ENCODE measurements around the gene KIF16B. TPM values are rescaled to one million over a fixed set of nuclear protein-coding genes. Genes with fewer than 3 reads are reported as not detected.

KIF16B gene
- total and polyA plus RNA-seq, 10 of the 15 experiments (the other 5 are each of a cell fraction or from before 2014, with no cell fraction given), result 0.21 to 5.2 (median 3.0) TPM

GRCh38 chr20:16538779-16539178, 34.5 kb downstream of the KIF16B start (continued):
- TF ChIP-seq RELB (IDR thresholded peaks at IDR 0.05; ENCODE audit: low read depth), result no peak
- TF ChIP-seq, protein P1, sequence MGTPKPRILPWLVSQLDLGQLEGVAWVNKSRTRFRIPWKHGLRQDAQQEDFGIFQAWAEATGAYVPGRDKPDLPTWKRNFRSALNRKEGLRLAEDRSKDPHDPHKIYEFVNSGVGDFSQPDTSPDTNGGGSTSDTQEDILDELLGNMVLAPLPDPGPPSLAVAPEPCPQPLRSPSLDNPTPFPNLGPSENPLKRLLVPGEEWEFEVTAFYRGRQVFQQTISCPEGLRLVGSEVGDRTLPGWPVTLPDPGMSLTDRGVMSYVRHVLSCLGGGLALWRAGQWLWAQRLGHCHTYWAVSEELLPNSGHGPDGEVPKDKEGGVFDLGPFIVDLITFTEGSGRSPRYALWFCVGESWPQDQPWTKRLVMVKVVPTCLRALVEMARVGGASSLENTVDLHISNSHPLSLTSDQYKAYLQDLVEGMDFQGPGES (IDR thresholded peaks at IDR 0.05), result no peak
- no peak for TF ChIP-seq PBX3 (IDR thresholded peaks at IDR 0.05; ENCODE audit: insufficient replicate concordance, low read depth, low read length)

GRCh38 chr20:16537918-16538317, 35.3 kb downstream of the KIF16B start:
- ChIA-PET RAD21 (ENCODE audit: unreplicated experiment) (no interaction called here), CTCF (no interaction called here), POLR2A (no interaction called here), SMC1A (ENCODE audit: uncharacterized antibody, unreplicated experiment) (interaction anchor here (0.6 kb wide), 1 partner anchor 332 kb away, joined by 3 read pairs; no protein-coding TSS in a partner anchor)
- Histone ChIP-seq H3K4me2 (ENCODE audit: control insufficient read depth, insufficient read depth) (no peak overlapping the region), H2AFZ (ENCODE audit: control insufficient read depth, low read depth, low read length) (no peak overlapping the region), H3K9ac (ENCODE audit: control insufficient read depth, insufficient read depth, low read length) (no peak overlapping the region), H3K79me2 (ENCODE audit: control insufficient read depth, insufficient read depth, low read length) (no peaks in the 10 kb centered on the region), H3K36me3 (ENCODE audit: control insufficient read depth in 2 of 2, insufficient read depth in 2 of 2, low read length in 1 of 2) (no peaks in the 10 kb centered on the region), H3K27ac (ENCODE audit: control insufficient read depth, insufficient read depth) (no peak overlapping the region), H3K27me3 (replicated peaks in 1 of 2; ENCODE audit: control insufficient read depth in 2 of 2, insufficient read depth in 2 of 2, low read length in 1 of 2) (no peaks in the 10 kb centered on the region), H3K4me1 (ENCODE audit: control insufficient read depth, insufficient read depth, low read length) (no peaks in the 10 kb centered on the region), H3K9me3 (replicated peaks; ENCODE audit: control insufficient read depth, insufficient read depth, low read length) (no peaks in the 10 kb centered on the region), H3K4me3 (no peak overlapping the region), H4K20me1 (ENCODE audit: control insufficient read depth, insufficient read depth) (no peaks in the 10 kb centered on the region)
- WGBS (ENCODE audit: insufficient coverage, insufficient replicate concordance, low lambda C conversion rate, missing lambda C conversion rate), result 51% methylated on average over 2 of the region's 2 CpGs
- ATAC-seq (no peak), FAIRE-seq (no peak), DNase-seq (ENCODE audit: low read depth, low spot score) (no peak)
- intact Hi-C loops (cut with micrococcal nuclease; ENCODE audit: unreplicated experiment) (no loop called here), in situ Hi-C loops (cut with MboI) (no loop called here)
- TF ChIP-seq TCF3 (IDR thresholded peaks at IDR 0.05; ENCODE audit: borderline replicate concordance, insufficient read depth, low read depth, low read length) (no peak), USF1 (IDR thresholded peaks at IDR 0.05; ENCODE audit: borderline replicate concordance, extremely low read length, insufficient read depth, low read depth, low read length) (no peak), SIN3A (IDR thresholded peaks at IDR 0.05; ENCODE audit: low read depth, low read length) (no peak), SREBF2 (IDR thresholded peaks at IDR 0.05; ENCODE audit: low read length) (no peak)
- BruUV-seq (replicated peaks), result no TSS peak

Measured in GM12878 (cell line).